Liver (tissue), 9 donors: Measurements from ENCODE around the gene TYMP. TPM values are rescaled to one million over a fixed set of nuclear protein-coding genes. Genes with fewer than 3 reads are reported as not detected.

Experiments
- DNase-seq: peaks from one replicate; pipeline ENCODE4 v3.0.0-alpha.2; 2017; ENCODE audit warnings: low spot score
- H3K27ac ChIP-seq, 2 donors: one replicate each; pipeline ENCODE4 v1.7.0; 2013; ENCODE audit warnings: inconsistent platforms in 2 of 2, low read length in 2 of 2, control low read depth in 1 of 2, low read depth in 1 of 2, mild to moderate bottlenecking in 1 of 2
- H3K27me3 ChIP-seq, 4 donors: one replicate each; pipeline versions ENCODE4 v1.6.1 to v1.7.0; 2013; ENCODE audit warnings: low read length in 3 of 4, inconsistent platforms in 1 of 4, mild to moderate bottlenecking in 1 of 4, moderate library complexity in 1 of 4; ENCODE audit not compliant: control insufficient read depth in 4 of 4, insufficient read depth in 4 of 4
- H3K36me3 ChIP-seq, 4 donors: one replicate each; pipeline versions ENCODE4 v1.6.1 to v1.7.0; 2013; ENCODE audit warnings: low read length in 3 of 4, mild to moderate bottlenecking in 3 of 4, low read depth in 1 of 4, moderate library complexity in 1 of 4; ENCODE audit not compliant: control insufficient read depth in 4 of 4, insufficient read depth in 3 of 4
- H3K4me1 ChIP-seq, 4 donors: one replicate each; pipeline versions ENCODE4 v1.6.1 to v1.7.0; 2013; ENCODE audit warnings: low read length in 3 of 4, mild to moderate bottlenecking in 3 of 4, moderate library complexity in 1 of 4; ENCODE audit not compliant: control insufficient read depth in 4 of 4, insufficient read depth in 4 of 4
- H3K4me3 ChIP-seq, 3 donors: one replicate each; pipeline versions ENCODE4 v1.6.1 to v1.7.0; 2013; ENCODE audit warnings: low read length in 3 of 3, control low read depth in 1 of 3, low read depth in 1 of 3, mild to moderate bottlenecking in 1 of 3
- H3K9ac ChIP-seq, 2 donors: one replicate each; pipeline ENCODE4 v1.7.0; 2013; ENCODE audit warnings: low read length in 2 of 2, mild to moderate bottlenecking in 2 of 2, moderate library complexity in 2 of 2, control low read depth in 1 of 2, low read depth in 1 of 2
- H3K9me3 ChIP-seq, 4 donors: one replicate each; pipeline versions ENCODE4 v1.6.1 to v1.7.0; 2013; ENCODE audit warnings: low read length in 3 of 4; ENCODE audit not compliant: control insufficient read depth in 4 of 4
- CTCF ChIP-seq: fragments of 150-350 bp; IDR thresholded peaks from 2 replicates; pipeline ENCODE4 v1.5.1; 2017; ENCODE audit warnings: improper control_type of control experiment, low read depth, low read length; ENCODE audit not compliant: missing input control
- EGR1 ChIP-seq, 2 donors: IDR thresholded peaks; 2 replicates each; pipeline ENCODE4 v1.6.1; 2016 to 2018; ENCODE audit warnings: antibody characterized with exemption in 2 of 2, low read depth in 2 of 2
- FOXA1 ChIP-seq: IDR thresholded peaks from 2 replicates; pipeline ENCODE4 v1.6.1; 2016; ENCODE audit warnings: antibody characterized with exemption
- FOXA2 ChIP-seq: IDR thresholded peaks from 2 replicates; pipeline ENCODE4 v1.6.1; 2016; ENCODE audit warnings: antibody characterized with exemption
- GABPA ChIP-seq, 2 donors: IDR thresholded peaks in 1 of 2; conservative IDR thresholded peaks in 1 of 2; 2 replicates each; pipeline ENCODE4 v1.6.1; 2016; ENCODE audit warnings: antibody characterized with exemption in 2 of 2, mild to moderate bottlenecking in 1 of 2, moderate library complexity in 1 of 2
- HNF4G ChIP-seq: IDR thresholded peaks from 2 replicates; pipeline ENCODE4 v1.6.1; 2016; ENCODE audit warnings: antibody characterized with exemption
- MAX ChIP-seq: IDR thresholded peaks from 2 replicates; pipeline ENCODE4 v1.6.1; 2016; ENCODE audit warnings: antibody characterized with exemption
- NR2F2 ChIP-seq: IDR thresholded peaks from 2 replicates; pipeline ENCODE4 v1.6.1; 2016; ENCODE audit warnings: antibody characterized with exemption
- RAD21 ChIP-seq, 2 donors: IDR thresholded peaks; 2 replicates each; pipeline ENCODE4 v1.6.1; 2016; ENCODE audit warnings: antibody characterized with exemption in 2 of 2, mild to moderate bottlenecking in 2 of 2
- SP1 ChIP-seq: IDR thresholded peaks from 2 replicates; pipeline ENCODE4 v1.6.1; 2018; ENCODE audit warnings: antibody characterized with exemption, mild to moderate bottlenecking
- TAF1 ChIP-seq: conservative IDR thresholded peaks from 2 replicates; pipeline ENCODE4 v1.6.1; 2016; ENCODE audit warnings: antibody characterized with exemption, mild to moderate bottlenecking
- YY1 ChIP-seq: IDR thresholded peaks from 2 replicates; pipeline ENCODE4 v1.6.1; 2016; ENCODE audit warnings: antibody characterized with exemption, mild to moderate bottlenecking
- ZBTB33 ChIP-seq: IDR thresholded peaks from 2 replicates; pipeline ENCODE4 v1.6.1; 2016; ENCODE audit warnings: antibody characterized with exemption
- WGBS: extraction: QIAGEN DNeasy Blood & Tissue Kit; methylation state at CpG from one replicate; pipeline ENCODE4 v1.1.7; 2013; 5-methylcytosine and 5-hydroxymethylcytosine counted together
- polyA plus RNA-seq, 2 donors: library from polyadenylated mRNA; stranded (reverse) in 1 of 2; unstranded in 1 of 2; fragments of 200-250 nt in 1 of 2; fragments of >200 nt in 1 of 2; fragmentation: Nextera tagmentation in 1 of 2; extraction: Ambion mirVana in 1 of 2; gene quantifications; one replicate each; pipeline versions ENCODE4 v1.2.1 to v1.2.3, GENCODE V29; 2013 to 2015
- total RNA-seq, 2 donors: library from RNA; depleted of rRNA; stranded (reverse); fragments of >200 nt; gene quantifications; one replicate each; pipeline ENCODE4 v1.2.3, GENCODE V29; 2014
- donor health status: healthy.
- donor health status: healthy.
- donor health status: healthy.
- donor health status: healthy.
- donor health status: healthy.

TYMP gene
- total and polyA plus RNA-seq, 4 donors: 34.0 to 109 (median 65.5) TPM

GRCh38 chr22:50522806-50523438 lies 6.9 kb downstream of the TYMP start (continued):
- TF ChIP-seq CTCF: no peak

- no peak for TF ChIP-seq FOXA1
- no peak for TF ChIP-seq NR2F2
- TF ChIP-seq EGR1 (IDR thresholded peaks at IDR 0.05; ENCODE audit: low read depth in 2 of 2): no peak
- no peak for TF ChIP-seq HNF4G
- no peak for TF ChIP-seq ZBTB33
- no peak for TF ChIP-seq RAD21 (IDR thresholded peaks at IDR 0.05)
- no peak for TF ChIP-seq GABPA (IDR thresholded peaks at IDR 0.05 in 1 of 2, conservative IDR thresholded peaks at IDR 0.05 in 1 of 2)
- no peak for TF ChIP-seq MAX
- TF ChIP-seq CTCF: no peak
- Histone ChIP-seq H3K4me3 (no peak overlapping the region), H3K27me3 (no peaks in the 10 kb centered on the region), H3K4me1 (peaks cover 10 to 36% (median 22%) of the 10 kb centered on the region in 4 donors), H3K27ac (no peak overlapping the region), H3K9me3 (no peaks in the 10 kb centered on the region), H3K9ac (no peak overlapping the region), H3K36me3 (peaks cover 9 to 52% (median 19%) of the 10 kb centered on the region in 4 donors)
- DNase-seq: no peak
- 96% methylated on average over 15 of the region's 15 CpGs for WGBS
These were observed 7.5 kb downstream of the TYMP start for GRCh38 chr22:50522208-50522805.

- Histone ChIP-seq H3K27me3 (no peaks in the 10 kb centered on the region), H3K27ac (no peak overlapping the region), H3K9ac (no peak overlapping the region), H3K9me3 (no peaks in the 10 kb centered on the region), H3K36me3 (peaks cover 9 to 54% (median 19%) of the 10 kb centered on the region in 4 donors), H3K4me1 (peaks cover 9 to 30% (median 18%) of the 10 kb centered on the region in 4 donors), H3K4me3 (no peak overlapping the region)
- WGBS: 96% methylated on average over 10 of the region's 10 CpGs
- no peak for TF ChIP-seq YY1
- TF ChIP-seq TAF1: no peak
- TF ChIP-seq FOXA2: no peak
- no peak for TF ChIP-seq SP1
- TF ChIP-seq CTCF: no peak
- TF ChIP-seq EGR1 (IDR thresholded peaks at IDR 0.05; ENCODE audit: low read depth in 2 of 2): no peak
- no peak for TF ChIP-seq MAX
- TF ChIP-seq RAD21 (IDR thresholded peaks at IDR 0.05): no peak
- no peak for TF ChIP-seq ZBTB33
- no peak for TF ChIP-seq HNF4G
- DNase-seq: no peak
These were observed 8.1 kb downstream of the TYMP start for GRCh38 chr22:50521710-50522109.
